GM12872 (cell line): ENCODE measurements around the gene COL27A1.

ENCODE experiments used
- TF ChIP-seq, protein P1 (sequence below): IDR thresholded peaks from 3 replicates; pipeline ENCODE4 v1.5.1; 2011; ENCODE audit warnings: low read depth, mild to moderate bottlenecking, low read length, moderate library complexity; ENCODE audit not compliant: insufficient read depth

COL27A1 gene

GRCh38 chr9:114312513-114312875 lies 157.2 kb downstream of the COL27A1 start:
- TF ChIP-seq, protein P1, sequence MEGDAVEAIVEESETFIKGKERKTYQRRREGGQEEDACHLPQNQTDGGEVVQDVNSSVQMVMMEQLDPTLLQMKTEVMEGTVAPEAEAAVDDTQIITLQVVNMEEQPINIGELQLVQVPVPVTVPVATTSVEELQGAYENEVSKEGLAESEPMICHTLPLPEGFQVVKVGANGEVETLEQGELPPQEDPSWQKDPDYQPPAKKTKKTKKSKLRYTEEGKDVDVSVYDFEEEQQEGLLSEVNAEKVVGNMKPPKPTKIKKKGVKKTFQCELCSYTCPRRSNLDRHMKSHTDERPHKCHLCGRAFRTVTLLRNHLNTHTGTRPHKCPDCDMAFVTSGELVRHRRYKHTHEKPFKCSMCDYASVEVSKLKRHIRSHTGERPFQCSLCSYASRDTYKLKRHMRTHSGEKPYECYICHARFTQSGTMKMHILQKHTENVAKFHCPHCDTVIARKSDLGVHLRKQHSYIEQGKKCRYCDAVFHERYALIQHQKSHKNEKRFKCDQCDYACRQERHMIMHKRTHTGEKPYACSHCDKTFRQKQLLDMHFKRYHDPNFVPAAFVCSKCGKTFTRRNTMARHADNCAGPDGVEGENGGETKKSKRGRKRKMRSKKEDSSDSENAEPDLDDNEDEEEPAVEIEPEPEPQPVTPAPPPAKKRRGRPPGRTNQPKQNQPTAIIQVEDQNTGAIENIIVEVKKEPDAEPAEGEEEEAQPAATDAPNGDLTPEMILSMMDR, result no peak

DNA sequence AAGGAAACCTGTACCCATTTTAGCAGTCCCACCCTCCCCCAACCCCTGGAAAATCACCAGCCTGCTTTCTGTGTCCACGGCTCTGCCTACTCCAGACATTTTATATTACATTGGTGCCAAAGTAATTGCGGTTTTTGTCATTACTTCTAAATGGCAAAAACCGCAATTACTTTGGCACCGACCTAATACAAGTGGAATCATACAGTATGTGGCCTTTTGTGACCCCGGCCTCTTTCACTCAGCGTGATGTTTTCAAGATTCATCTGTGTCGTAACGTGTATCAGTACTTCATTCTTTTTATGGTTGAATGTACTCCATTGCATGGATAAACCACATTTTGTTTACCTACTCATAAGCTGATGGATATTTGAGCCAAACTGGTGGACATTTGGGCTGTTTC lies 157.8 kb downstream of the COL27A1 start:
- TF ChIP-seq, protein P1, result no peak

DNA sequence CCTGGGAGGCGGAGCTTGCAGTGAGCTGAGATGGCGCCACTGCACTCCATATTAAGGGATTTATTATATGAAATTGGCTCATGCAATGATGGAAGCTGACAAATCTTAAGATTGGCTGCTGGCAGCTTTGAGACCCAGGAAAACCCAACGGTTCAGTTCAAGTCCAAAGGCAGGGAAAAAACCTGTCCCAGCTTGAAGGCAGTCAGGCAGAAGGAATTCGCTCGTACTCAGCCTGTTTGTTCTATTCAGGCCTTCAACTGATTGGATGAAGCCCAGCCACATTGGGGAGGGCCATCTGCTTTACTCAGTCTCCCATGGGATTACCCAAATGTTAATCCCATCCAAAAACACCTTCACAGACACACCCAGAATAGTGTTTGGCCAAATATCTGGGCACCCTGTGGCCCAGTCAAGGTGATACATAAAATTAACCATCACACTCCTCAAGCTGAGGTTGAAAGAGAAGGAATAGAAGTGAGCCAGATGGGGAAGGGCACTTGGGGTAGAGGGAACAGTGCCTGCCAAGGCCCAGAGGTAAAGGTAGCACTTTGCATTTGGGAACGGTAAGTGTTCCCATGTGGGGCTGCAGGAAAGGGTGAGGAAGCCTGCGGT lies 159.0 kb downstream of the COL27A1 start:
- TF ChIP-seq, protein P1, result no peak

DNA sequence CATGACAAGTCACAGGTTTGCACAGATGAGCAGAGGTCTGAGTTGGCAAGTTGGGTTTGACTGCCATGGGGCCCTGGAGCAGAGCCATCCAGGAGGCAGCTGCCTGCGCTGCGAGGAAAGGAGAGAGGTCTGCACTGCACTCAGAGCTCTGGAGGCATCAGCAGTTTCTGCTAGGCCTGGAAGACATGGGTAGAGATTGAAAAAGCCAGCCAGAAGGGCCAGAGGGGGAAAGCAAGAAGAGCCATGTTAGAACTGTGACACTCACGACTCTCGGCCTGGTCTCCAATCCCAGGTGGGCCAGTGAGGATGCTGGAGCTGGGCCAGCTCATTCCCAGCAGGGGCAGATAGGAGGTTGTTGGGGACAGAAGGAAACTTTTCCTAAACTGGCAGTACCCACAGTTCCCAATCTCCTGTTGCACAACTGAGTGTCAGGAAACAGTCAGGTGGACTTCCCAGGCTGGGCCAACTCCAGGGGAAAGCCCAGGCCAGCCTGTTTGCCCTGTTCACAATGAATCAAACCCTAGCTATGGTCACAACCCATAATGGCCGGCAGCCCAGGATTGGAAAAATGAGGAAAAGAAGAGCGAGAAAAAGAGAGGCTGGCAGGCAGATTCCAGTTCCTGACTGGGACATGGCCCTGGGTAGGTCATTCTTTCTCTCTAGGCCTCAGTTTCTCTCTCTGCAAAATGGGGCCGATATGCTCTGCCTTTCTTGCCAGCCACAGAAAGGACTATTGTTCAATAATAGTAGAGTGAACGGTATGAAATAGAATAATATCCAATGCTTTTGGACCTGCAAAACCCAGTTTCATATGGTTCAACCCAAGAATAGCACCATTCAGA lies 159.8 kb downstream of the COL27A1 start:
- TF ChIP-seq, protein P1, result no peak

DNA sequence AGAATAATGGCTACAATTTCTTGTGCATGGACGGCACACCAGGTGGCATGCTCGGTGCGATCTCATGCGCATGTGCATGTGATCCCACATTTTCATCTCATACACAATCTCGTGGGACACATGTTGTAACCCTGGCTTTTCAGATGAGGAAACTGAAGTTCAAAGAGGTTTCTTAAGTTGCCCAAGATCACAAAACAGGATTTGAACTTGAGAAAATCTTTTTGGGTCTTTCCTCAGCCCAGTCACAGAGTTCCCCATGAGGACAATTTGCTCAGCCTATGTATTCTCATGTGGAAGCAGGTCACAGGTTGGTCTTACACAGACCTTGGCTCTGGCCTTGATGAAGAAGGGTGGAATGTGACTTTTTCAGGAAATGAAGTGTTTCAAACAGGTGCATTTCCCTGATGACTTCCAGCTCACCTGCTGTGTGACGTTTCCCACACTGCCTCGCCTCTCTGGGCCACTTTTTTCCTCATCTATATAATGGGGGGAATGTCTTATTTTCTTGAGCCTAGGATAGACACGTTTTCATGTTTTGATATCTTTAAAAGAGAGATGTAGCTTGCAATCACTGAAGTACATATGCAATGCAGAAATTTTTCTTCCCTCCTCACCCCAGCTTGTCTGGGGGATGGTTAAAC lies 160.5 kb downstream of the COL27A1 start:
- TF ChIP-seq, protein P1, result no peak

DNA sequence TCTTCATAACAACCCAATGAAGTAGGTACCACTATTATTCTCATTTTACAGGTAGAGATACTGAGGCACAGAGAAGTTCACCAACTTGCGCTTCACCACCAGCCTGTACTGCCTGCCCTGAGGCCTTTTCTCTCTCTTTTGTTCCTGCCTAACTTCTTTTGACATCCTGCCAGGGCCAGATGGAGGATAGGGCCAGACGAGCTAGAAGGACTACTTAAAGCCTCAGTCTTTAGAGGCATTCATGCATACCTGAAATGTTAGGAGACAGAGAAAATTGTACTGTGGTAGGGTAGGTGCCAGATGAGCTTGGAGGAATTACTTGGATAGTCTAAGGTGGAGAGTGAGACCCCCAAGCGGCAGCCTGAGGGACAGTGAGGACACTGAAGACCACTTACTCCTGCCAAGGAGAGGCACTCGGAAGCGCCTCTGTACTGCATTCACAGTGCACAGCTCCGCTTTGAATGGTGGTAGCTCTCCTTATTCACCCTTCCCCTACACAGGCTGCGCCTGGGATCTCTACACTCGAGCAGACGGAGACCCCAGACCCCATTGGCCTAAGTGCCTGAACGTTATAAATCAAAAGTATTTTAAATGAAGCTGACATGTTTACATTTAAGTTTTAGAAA lies 161.4 kb downstream of the COL27A1 start:
- TF ChIP-seq, protein P1, result no peak
